SKM-1 treated with dmso at 0.1 percent for 144 hours (cell line): ENCODE results near the gene SLC25A45.

ENCODE experiments used
- DNase-seq: peaks from one replicate; lab custom pipeline; 2025; ENCODE audit not compliant: unreplicated experiment; lab: John Stamatoyannopoulos, UW

SLC25A45 gene

GRCh38 chr11:65382033-65382803 lies at the start of gene SLC25A45:
TSS of gene SLC25A45 (minus strand) at chr11:65382646. CDS start at chr11:65381951, 695 bp downstream.
- peak; percentile 79 for DNase-seq

- no peak for DNase-seq
These were observed 49.1 kb upstream of the SLC25A45 start for GRCh38 chr11:65431451-65432099.

GRCh38 chr11:65430406-65431217 lies 48.2 kb upstream of the SLC25A45 start:
- no peak for DNase-seq

- peak; percentile 79 for DNase-seq
These were observed 47.4 kb upstream of the SLC25A45 start for GRCh38 chr11:65429724-65430405.

GRCh38 chr11:65429068-65429681 lies 46.7 kb upstream of the SLC25A45 start:
- no peak for DNase-seq

GRCh38 chr11:65428578-65429067 lies 46.2 kb upstream of the SLC25A45 start:
- no peak for DNase-seq

- no peak for DNase-seq
These were observed 45.5 kb upstream of the SLC25A45 start for GRCh38 chr11:65427691-65428577.

GRCh38 chr11:65426839-65427690 lies 44.6 kb upstream of the SLC25A45 start:
- no peak for DNase-seq

- peak; percentile 99 for DNase-seq
These were observed 43.8 kb upstream of the SLC25A45 start for GRCh38 chr11:65425971-65426838.

- peak; percentile 69 for DNase-seq
These were observed 42.9 kb upstream of the SLC25A45 start for GRCh38 chr11:65425105-65425970.

GRCh38 chr11:65424205-65425104 lies 42.0 kb upstream of the SLC25A45 start:
- no peak for DNase-seq

- no peak for DNase-seq
These were observed 41.2 kb upstream of the SLC25A45 start for GRCh38 chr11:65423516-65424204.

- peak; percentile 86 for DNase-seq
These were observed 40.4 kb upstream of the SLC25A45 start, which contains the start of gene NEAT1 for GRCh38 chr11:65422633-65423515. TSS of gene NEAT1 (plus strand) at chr11:65422798.
